HEK293 (cell line): ENCODE data around the gene DMKN.

Experiments used
- EGR2 ChIP-seq: fragments of 450-650 bp; formaldehyde crosslinking; IDR thresholded peaks from 2 replicates; pipeline ENCODE4 v1.5.1; 2016; ENCODE audit warnings: low read depth, missing biosample characterization, missing genetic modification characterization
- KLF17 ChIP-seq: fragments of 450-650 bp; formaldehyde crosslinking; IDR thresholded peaks from 2 replicates; pipeline ENCODE4 v1.5.1; 2016; ENCODE audit warnings: missing biosample characterization, missing genetic modification characterization
- MYNN ChIP-seq: fragments of 450-650 bp; formaldehyde crosslinking; IDR thresholded peaks from 2 replicates; pipeline ENCODE4 v1.5.1; 2016; ENCODE audit warnings: missing biosample characterization, missing genetic modification characterization, borderline replicate concordance
- PRDM1 ChIP-seq: fragments of 450-650 bp; formaldehyde crosslinking; IDR thresholded peaks from 2 replicates; pipeline ENCODE4; 2016; ENCODE audit warnings: missing biosample characterization, missing genetic modification characterization
- SCRT1 ChIP-seq: fragments of 450-650 bp; formaldehyde crosslinking; IDR thresholded peaks from 2 replicates; pipeline ENCODE4 v1.5.1; 2016; ENCODE audit warnings: missing biosample characterization, missing genetic modification characterization, borderline replicate concordance
- WT1 ChIP-seq: fragments of 450-650 bp; formaldehyde crosslinking; IDR thresholded peaks from 2 replicates; pipeline ENCODE4 v1.5.1; 2016; ENCODE audit warnings: missing biosample characterization, missing genetic modification characterization
- ZBTB11 ChIP-seq: fragments of 450-650 bp; formaldehyde crosslinking; conservative IDR thresholded peaks from 2 replicates; pipeline ENCODE4 v1.5.1; 2016; ENCODE audit warnings: low read depth, missing biosample characterization, missing genetic modification characterization
- ZBTB7A ChIP-seq: fragments of 450-650 bp; formaldehyde crosslinking; IDR thresholded peaks from 2 replicates; pipeline ENCODE4 v1.5.1; 2016; ENCODE audit warnings: low read depth, missing biosample characterization, missing genetic modification characterization
- ZNF132 ChIP-seq: fragments of 450-650 bp; formaldehyde crosslinking; IDR thresholded peaks from 2 replicates; pipeline ENCODE4 v1.5.1; 2017; ENCODE audit warnings: missing biosample characterization, missing genetic modification characterization, borderline replicate concordance
- ZNF138 ChIP-seq: fragments of 450-650 bp; formaldehyde crosslinking; IDR thresholded peaks from 2 replicates; pipeline ENCODE4 v1.5.1; 2016; ENCODE audit warnings: missing biosample characterization, missing genetic modification characterization, borderline replicate concordance
- ZNF155 ChIP-seq: fragments of 450-650 bp; formaldehyde crosslinking; IDR thresholded peaks from 2 replicates; pipeline ENCODE4 v1.5.1; 2016; ENCODE audit warnings: missing biosample characterization, missing genetic modification characterization
- ZNF404 ChIP-seq: fragments of 450-650 bp; formaldehyde crosslinking; IDR thresholded peaks from 2 replicates; pipeline ENCODE4 v1.5.1; 2017; ENCODE audit warnings: missing biosample characterization, missing genetic modification characterization
- ZNF473 ChIP-seq: fragments of 450-650 bp; formaldehyde crosslinking; IDR thresholded peaks from 2 replicates; pipeline ENCODE4 v1.5.1; 2017; ENCODE audit warnings: missing biosample characterization, missing genetic modification characterization
- ZNF514 ChIP-seq: fragments of 450-650 bp; formaldehyde crosslinking; IDR thresholded peaks from 2 replicates; pipeline ENCODE4 v1.5.1; 2016; ENCODE audit warnings: missing biosample characterization, missing genetic modification characterization
- ZNF518A ChIP-seq: fragments of 450-650 bp; formaldehyde crosslinking; conservative IDR thresholded peaks from 2 replicates; pipeline ENCODE4 v1.5.1; 2016; ENCODE audit warnings: low read depth, missing biosample characterization, missing genetic modification characterization
- ZNF561 ChIP-seq: fragments of 450-650 bp; IDR thresholded peaks from 2 replicates; pipeline ENCODE4 v1.5.1; 2018; ENCODE audit warnings: missing biosample characterization, missing genetic modification characterization, borderline replicate concordance
- ZNF596 ChIP-seq: fragments of 450-650 bp; IDR thresholded peaks from 2 replicates; pipeline ENCODE4 v1.5.0; 2018; ENCODE audit warnings: missing biosample characterization, mild to moderate bottlenecking, missing genetic modification characterization, moderate library complexity
- ZNF707 ChIP-seq: fragments of 450-650 bp; formaldehyde crosslinking; IDR thresholded peaks from 2 replicates; pipeline ENCODE4 v1.5.1; 2016; ENCODE audit warnings: missing biosample characterization, missing genetic modification characterization
- ZNF747 ChIP-seq: fragments of 450-650 bp; formaldehyde crosslinking; IDR thresholded peaks from 2 replicates; pipeline ENCODE4 v1.5.1; 2016; ENCODE audit warnings: missing biosample characterization, missing genetic modification characterization
- ZNF76 ChIP-seq: fragments of 450-650 bp; formaldehyde crosslinking; IDR thresholded peaks from 2 replicates; pipeline ENCODE4; 2016; ENCODE audit warnings: low read depth, missing biosample characterization, missing genetic modification characterization, borderline replicate concordance
- ZNF830 ChIP-seq: fragments of 450-650 bp; IDR thresholded peaks from 2 replicates; pipeline ENCODE4 v1.5.0; 2018; ENCODE audit warnings: missing biosample characterization, missing genetic modification characterization, low read depth, mild to moderate bottlenecking, moderate library complexity
- ZNF843 ChIP-seq: fragments of 450-650 bp; formaldehyde crosslinking; IDR thresholded peaks from 2 replicates; pipeline ENCODE4 v1.5.1; 2016; ENCODE audit warnings: missing biosample characterization, missing genetic modification characterization
- ZXDB ChIP-seq: fragments of 450-650 bp; formaldehyde crosslinking; IDR thresholded peaks from 2 replicates; pipeline ENCODE4 v1.5.1; 2016; ENCODE audit warnings: missing biosample characterization, missing genetic modification characterization
- TF ChIP-seq, protein P1 (sequence below): fragments of 450-650 bp; formaldehyde crosslinking; IDR thresholded peaks from 2 replicates; pipeline ENCODE4 v1.5.1; 2017; ENCODE audit warnings: missing biosample characterization, missing genetic modification characterization
- TF ChIP-seq, protein P2 (sequence below): fragments of 450-650 bp; formaldehyde crosslinking; IDR thresholded peaks from 2 replicates; pipeline ENCODE4 v1.5.1; 2016; ENCODE audit warnings: missing biosample characterization, missing genetic modification characterization, low read depth

Gene DMKN

DNA sequence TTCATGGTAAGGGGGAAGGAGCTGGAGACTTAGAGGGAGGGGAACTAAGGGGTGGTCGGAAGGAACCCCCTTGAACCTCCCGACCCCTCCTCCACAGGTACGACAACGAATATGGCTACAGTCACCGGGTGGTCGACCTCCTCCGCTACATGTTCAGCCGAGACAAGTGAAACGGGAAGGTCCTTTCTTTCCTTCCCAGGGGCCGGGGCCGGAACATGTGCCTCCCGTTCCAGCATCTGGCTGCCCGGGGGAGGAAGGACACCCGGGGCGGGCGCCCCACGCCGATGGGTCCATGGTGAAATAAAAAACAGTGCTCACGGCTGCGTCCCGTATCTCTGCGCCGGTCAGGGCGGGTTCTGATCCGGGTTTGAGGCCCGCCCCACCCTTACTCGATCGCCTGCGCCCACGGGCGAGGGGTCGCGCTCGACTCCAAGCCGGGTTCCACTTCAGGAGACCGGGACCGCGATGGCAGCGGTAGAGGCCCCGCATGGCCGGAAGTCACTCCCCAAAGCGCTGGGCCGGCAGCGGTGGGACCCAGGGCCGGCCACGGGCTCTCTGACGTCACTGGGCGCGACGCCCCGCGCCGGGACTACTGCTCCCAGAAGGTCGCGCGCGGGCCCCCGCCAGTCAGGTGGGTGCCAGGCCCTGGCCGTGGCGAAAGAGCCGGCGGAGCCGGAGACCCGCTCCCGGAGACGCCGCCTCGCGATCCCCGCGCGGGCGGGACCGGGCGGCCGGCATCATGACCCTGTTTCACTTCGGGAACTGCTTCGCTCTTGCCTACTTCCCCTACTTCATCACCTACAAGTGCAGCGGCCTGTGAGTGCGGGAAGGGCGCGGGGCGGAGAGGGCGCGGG, 31.8 kb upstream of the DMKN start, which contains the start of gene TMEM147 (continued):
- TF ChIP-seq WT1 (peak; percentile 89), ZNF561 (tag by site-specific recombination) (peak; percentile 100; the same call in 1 of the 2 replicates), ZNF514 (no peak), ZNF596 (tag by site-specific recombination) (0 out of 2 replicates have a peak, but pooled peaks have one; percentile 35), EGR2 (tag by site-specific recombination) (no peak), ZNF843 (tag by site-specific recombination) (peak; percentile 45), MYNN (tag by site-specific recombination) (no peak), SCRT1 (tag by site-specific recombination) (peak; percentile 37; the same call in 1 of the 2 replicates), ZNF138 (tag by site-specific recombination) (no peak), PRDM1 (tag by site-specific recombination) (no peak), ZNF518A (peak; percentile 62; the same call in 1 of the 2 replicates), ZBTB7A (tag by site-specific recombination) (no peak; the same call in 1 of the 2 replicates), ZNF473 (tag by site-specific recombination) (no peak), ZNF707 (tag by site-specific recombination) (no peak), ZXDB (tag by site-specific recombination) (peak; percentile 99), ZNF132 (tag by site-specific recombination) (no peak), ZNF404 (tag by site-specific recombination) (no peak), ZNF76 (tag by site-specific recombination) (peak; percentile 96), ZNF830 (tag by site-specific recombination) (no peak), KLF17 (tag by site-specific recombination) (peak; percentile 94), ZNF155 (tag by site-specific recombination) (no peak), ZBTB11 (peak; percentile 92), ZNF747 (tag by site-specific recombination) (no peak)
- TF ChIP-seq, protein P1, sequence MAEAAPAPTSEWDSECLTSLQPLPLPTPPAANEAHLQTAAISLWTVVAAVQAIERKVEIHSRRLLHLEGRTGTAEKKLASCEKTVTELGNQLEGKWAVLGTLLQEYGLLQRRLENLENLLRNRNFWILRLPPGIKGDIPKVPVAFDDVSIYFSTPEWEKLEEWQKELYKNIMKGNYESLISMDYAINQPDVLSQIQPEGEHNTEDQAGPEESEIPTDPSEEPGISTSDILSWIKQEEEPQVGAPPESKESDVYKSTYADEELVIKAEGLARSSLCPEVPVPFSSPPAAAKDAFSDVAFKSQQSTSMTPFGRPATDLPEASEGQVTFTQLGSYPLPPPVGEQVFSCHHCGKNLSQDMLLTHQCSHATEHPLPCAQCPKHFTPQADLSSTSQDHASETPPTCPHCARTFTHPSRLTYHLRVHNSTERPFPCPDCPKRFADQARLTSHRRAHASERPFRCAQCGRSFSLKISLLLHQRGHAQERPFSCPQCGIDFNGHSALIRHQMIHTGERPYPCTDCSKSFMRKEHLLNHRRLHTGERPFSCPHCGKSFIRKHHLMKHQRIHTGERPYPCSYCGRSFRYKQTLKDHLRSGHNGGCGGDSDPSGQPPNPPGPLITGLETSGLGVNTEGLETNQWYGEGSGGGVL (tag by site-specific recombination) = peak; percentile 29; the same call in 1 of the 2 replicates
- TF ChIP-seq, protein P2, sequence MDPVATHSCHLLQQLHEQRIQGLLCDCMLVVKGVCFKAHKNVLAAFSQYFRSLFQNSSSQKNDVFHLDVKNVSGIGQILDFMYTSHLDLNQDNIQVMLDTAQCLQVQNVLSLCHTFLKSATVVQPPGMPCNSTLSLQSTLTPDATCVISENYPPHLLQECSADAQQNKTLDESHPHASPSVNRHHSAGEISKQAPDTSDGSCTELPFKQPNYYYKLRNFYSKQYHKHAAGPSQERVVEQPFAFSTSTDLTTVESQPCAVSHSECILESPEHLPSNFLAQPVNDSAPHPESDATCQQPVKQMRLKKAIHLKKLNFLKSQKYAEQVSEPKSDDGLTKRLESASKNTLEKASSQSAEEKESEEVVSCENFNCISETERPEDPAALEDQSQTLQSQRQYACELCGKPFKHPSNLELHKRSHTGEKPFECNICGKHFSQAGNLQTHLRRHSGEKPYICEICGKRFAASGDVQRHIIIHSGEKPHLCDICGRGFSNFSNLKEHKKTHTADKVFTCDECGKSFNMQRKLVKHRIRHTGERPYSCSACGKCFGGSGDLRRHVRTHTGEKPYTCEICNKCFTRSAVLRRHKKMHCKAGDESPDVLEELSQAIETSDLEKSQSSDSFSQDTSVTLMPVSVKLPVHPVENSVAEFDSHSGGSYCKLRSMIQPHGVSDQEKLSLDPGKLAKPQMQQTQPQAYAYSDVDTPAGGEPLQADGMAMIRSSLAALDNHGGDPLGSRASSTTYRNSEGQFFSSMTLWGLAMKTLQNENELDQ (tag by site-specific recombination) = no peak; the same call in 1 of the 2 replicates
